Measurements from ENCODE around the gene DRC1.

The DRC1 gene

DNA sequence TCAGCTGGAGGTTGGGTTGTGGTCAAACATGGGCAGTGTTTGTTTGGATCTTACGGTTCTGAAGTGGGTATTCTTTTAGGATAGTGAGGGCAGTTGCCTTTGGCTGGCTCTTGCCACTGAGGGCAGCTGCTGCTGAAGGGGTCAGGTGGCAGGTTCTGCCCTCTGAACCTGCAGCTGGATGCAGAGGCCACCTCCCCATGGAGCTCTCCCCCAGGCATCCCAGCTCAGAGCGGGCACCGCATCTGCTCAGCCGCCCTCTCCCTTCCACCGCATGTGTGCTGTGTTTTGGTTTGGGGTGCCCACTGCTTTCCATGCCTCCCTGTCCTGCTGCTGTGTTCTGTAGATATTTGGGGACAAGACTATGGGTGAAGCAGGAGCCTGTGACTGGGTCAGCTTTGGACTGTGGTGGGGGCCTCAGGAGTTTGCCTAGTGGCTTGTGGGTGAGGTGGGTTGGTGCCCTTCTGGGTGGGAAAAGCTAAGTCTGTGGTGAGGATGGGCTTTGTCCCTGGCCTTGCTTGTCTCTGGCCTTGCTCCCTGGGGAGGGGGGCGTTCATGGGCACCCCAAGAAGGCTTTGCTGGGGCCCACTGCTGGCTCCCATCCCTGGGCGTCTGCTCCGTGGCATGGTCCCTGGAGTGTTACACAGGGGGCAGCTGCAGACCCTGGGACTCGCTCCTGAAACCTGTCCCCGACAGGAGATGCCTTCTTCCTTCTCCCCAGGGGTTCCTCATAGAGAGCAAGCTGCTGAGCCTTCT lies 47.7 kb downstream of the DRC1 start:
- no peak for DNase-seq

- no peak for DNase-seq
Observed at GRCh38 chr2:26450031-26450635, 48.4 kb downstream of the DRC1 start.

GRCh38 chr2:26451700-26452099 lies 50.0 kb downstream of the DRC1 start:
- DNase-seq, result no peak

- no peak for DNase-seq
Observed at GRCh38 chr2:26453421-26454329, 52.0 kb downstream of the DRC1 start.

DNA sequence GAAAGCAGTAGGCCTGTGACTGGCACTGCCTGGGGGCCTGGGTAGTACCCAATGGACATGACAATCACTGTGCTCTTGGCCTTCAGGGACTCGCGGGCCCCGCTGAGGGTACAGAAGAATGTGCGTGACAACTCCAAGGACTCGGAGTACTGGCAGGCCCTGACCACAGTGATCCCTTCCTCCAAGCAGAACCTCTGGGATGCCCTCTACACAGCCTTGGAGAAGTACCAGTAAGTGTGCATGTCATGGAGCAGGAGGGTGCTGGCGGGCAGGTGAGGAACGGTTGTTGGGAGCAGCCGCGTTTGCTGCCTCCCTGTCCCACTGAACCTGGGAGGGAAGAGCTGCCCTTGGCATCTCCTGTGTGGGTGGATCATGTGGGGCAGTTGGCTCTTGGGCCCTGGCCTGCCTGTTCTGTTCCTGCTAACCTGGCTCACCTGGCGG lies 52.9 kb downstream of the DRC1 start:
- no peak for DNase-seq

DNA sequence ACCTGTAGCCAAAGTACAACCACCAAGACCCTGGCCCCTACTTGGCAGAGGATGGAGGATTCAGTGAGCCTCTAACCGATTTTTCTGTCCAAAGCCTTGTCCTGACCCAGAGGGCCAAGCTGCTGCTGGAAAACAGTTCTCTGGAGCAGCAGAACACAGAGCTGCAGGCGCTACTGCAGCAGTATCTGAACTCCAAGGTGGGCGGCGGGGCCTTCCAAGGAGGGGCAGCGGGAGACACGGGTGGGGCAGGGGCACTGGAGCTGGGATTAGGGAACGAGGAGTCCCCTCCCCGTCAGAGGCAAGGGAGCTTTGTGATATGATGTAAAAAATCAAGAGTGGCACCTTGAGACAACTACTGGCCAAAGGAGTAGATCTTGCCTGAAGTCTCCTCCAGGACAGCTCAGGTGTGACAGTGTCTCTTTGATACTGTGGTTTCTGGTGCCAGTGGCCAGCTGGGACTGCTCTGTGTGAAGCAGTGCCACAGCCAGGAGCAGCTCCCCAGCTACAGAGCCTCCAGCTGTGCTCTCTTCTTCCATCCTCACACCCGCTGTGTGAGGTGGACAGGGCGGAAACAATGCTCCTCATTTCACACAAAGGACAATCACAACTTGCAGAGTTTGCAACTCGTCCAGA lies 53.4 kb downstream of the DRC1 start:
- no peak for DNase-seq

- DNase-seq, result no peak
Observed at GRCh38 chr2:26455670-26456439, 54.1 kb downstream of the DRC1 start.

- DNase-seq, result no peak
Observed at GRCh38 chr2:26456440-26457250, 54.9 kb downstream of the DRC1 start.

- no peak for DNase-seq
Observed at GRCh38 chr2:26457251-26457666, 55.5 kb downstream of the DRC1 start.

GRCh38 chr2:26457695-26458364 lies 56.1 kb downstream of the DRC1 start:
- no peak for DNase-seq

DNA sequence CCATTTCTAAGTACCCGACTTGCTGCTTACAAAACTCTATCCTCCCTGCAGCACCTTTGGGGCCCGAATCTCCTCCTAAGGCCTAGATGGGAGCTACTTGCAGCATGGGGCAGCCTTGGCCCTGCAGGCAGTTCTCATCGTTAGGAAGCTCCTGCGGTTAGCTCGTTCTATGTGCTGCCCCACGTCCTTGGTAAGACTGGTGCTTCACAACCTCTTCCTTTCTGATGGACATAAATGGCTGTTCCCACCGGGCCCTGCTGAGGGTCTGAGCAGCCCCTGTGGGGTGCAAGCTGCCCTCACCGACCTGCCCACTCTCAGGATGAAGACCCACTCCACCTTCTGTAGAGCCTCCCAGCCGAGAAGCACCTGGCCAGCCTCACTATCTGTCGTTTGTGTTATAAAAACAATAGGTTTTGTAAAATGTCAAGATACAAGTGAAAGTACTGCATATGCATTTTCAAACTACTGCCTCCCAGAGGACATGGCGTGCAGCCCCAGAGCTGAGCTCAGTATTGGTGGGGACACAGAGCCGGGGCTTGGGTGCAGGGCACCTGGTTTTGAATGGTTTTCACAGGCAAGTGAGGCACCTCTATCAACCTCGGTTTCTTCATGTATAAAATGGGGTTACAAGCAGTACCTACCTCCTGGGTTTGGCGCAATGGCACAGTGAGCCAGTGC lies 56.8 kb downstream of the DRC1 start:
- no peak for DNase-seq

- DNase-seq, result no peak
Observed at GRCh38 chr2:26459991-26460612, 58.4 kb downstream of the DRC1 start.

DNA sequence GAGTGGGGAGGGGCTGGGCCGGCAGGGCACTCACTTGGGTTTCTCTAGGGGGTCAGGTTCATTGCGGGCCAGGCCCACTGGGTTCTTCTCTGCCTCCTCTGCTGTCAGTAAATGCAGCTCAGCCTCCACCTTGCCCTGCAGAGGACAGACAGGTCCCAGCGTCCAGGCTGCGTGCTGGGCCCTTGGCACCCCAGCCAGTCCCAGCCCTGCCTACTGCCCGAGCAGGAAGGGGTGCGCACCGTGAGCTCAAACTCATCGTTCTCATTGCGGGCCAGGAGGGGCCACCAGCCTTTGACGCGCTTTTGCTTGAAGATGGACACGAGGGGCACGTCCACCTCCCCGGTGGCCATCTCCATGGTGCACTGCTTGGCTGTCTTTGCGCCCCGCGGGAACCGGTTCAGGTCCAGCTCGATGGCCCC lies 58.9 kb downstream of the DRC1 start:
- no peak for DNase-seq

DNA sequence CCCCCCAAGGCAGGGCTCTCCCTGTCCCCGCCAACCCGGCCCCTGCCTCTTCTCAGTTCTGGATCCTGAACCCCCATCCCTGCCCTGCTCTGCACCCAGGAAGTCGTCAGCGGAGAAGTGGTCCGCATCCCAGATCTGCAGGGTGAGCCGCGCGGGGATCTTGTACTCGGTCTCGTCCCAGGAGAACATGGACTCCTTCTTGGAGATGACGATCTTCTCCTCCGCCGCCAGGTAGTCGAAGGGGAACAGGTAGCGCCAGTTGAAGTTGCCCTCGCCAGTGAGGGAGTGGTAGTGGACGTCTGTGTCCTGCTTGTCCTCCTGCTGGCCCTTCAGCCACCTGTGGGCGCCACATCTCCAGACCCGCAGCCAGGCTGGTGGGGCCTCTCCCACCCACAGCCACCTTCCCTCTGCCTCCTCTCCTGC lies 59.9 kb downstream of the DRC1 start:
- no peak for DNase-seq

DNA sequence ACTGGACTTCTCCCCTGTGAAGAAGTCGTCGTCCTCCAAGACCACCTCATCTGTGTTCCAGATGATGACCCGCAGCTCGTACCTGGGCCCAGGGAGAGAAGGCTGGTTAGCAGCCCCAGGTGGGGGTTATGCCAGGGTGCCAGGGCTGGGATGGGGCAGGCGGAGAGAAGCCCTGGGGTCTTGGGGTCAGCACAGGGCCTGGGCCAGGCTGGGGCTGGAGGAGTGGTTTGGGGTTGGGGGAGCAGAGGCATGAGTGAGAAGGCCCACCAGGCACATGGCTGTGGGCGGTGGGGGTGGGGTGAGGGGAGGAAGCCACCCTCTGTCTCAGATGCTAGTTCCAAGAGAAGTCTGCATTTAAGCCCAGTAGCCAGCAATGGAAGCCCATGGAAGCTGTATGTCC lies 60.4 kb downstream of the DRC1 start:
- DNase-seq, result no peak

DNA sequence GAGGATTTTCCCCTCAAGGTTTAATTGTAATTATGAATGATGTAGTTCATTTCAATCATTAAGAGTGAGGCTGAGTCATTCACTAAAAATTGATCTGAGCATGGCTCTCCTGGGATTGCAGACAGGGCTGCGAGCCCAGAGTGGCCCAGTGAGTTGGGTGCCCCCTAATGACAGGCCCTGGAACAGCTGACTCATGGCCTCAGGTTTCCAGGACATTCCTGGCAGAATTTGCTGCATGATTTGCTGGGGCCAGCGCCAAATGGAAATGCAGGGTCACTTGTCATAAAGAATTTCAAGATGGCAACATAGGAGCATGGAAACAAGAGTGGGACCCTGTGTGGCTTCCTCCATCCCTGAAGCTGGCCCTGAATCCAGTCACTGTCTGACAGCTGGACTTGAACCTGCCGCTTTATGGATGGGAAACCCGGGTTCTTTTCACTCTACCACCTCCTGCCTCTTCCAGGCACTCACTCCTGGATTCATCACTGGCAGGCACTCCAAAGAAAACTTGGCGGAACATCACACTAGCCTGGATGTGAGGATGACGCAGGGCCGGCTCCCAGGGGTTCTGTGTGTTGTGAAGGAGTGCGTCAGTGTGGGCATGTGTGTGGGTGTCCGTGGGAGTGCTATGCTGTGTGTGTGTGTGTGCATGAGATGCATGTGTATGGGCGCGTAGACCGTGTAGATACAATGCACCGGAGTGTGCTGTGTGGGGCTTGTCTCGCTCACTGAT lies 61.0 kb downstream of the DRC1 start:
- no peak for DNase-seq

DNA sequence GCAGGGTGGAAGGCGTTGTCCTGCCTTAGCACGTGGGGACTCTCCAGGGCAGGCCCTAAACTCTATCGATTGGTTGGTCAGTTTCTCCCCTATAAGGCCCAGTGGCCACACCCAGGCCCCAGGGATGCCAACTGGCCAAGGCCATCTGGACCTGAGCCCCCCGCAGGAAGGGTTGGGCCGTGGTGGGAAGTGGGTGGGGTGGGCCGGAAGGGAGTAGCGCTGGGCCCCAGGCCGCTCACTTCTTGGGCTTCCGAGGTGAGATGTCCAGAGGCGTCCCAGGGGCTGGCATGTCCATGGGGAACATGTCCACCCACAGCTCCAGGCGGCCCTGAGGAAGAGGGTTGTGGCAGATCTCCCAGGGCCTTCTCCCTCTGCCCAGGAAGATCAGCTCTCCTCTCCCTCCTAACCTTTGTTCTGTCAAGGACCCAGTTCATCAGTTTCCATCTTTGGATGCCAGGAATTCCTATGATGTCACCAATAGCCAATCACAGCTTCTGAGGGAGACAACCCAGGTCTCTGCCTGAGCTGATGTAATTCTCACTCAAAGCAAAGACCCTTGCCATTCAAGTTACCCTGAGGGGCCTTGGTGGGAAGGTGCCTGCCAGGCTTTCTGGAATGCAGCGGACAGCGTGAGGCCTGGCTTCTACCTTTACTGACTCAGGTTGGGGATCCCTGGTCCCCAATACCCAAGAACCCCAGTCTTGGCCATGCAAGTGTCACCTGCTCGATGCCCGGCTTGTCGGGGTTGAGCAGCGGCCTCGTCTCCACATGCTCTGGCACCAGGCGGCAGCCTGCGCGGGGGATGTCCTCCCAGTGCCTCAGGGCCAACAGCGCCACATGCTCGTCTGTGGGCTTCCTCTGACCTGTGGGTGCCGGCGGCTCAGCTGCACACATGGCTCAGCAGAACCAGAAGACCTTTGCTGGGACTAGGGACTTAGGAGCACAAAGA lies 61.8 kb downstream of the DRC1 start:
- DNase-seq, result no peak

Measured in T-helper 9 cell (primary cell).